Middle frontal gyrus (tissue), 1 donor: ENCODE data around the gene IPCEF1.

ENCODE experiments used
- DNase-seq: peaks from one replicate; pipeline ENCODE4 v3.0.0-alpha.2; 2015; ENCODE audit warnings: low spot score; ENCODE audit errors: extremely low spot score

Gene IPCEF1

GRCh38 chr6:154169193-154169847 lies 187.3 kb downstream of the IPCEF1 start:
- no peak for DNase-seq

DNA sequence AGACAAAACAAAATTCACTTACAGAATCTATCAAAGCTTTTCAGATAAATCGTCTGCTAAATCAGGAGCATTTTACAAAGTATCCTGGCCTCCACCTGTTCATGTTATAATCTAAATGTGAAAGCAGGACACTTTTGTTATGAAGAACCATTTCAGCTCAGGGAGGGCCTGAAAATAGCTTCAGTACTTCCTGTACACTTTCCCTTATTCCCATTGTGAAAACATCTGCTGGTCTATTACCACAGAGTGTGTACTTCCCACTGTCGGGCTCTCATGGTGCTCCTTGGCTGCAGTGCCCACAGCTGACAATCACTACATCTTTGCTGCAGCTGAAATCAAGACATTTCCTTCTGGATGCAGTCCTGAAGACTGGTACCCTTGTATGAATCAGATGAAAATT lies 189.5 kb downstream of the IPCEF1 start:
- no peak for DNase-seq

GRCh38 chr6:154166140-154166539 lies 190.5 kb downstream of the IPCEF1 start:
- DNase-seq: no peak

- no peak for DNase-seq
These were observed 191.1 kb downstream of the IPCEF1 start for GRCh38 chr6:154165478-154165877.

DNA sequence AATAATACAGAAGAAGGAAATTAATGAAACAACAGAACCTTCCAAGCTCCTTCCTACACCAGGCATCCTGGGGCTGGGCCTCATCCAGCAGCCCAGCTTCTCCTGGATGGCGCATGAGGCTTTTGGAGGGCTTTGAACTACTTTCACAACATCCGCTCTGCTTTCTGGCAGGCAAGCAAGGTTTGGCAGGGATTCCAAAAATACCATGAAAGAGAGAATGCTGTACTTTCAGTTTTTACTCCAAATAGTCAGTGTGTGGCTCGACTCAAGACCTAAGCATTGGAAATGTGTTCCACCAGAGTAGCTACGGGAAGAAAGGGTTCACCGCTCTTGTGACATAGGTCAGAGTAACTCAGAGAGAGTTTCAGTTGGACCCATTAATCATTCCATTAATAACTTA lies 192.2 kb downstream of the IPCEF1 start:
- peak; percentile 67 for DNase-seq

DNA sequence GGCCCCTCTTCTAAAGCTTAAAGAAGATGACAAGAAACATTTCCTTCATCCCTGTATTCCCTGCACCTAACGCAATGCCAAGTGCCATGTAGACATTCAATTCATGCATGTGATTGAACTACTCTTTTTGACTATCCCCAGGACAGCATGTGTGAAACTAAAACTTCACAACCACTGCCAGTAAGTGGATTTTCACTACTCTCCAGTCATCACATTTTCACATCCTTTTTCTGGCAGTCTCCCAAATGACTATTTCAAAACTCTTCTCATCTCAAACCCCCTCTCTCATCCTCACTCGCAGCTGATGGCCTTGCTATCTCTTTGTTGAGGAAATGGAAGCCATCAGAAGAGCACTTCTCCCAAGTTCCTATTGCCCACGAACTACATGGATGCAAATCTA lies 194.9 kb downstream of the IPCEF1 start:
- no peak for DNase-seq

DNA sequence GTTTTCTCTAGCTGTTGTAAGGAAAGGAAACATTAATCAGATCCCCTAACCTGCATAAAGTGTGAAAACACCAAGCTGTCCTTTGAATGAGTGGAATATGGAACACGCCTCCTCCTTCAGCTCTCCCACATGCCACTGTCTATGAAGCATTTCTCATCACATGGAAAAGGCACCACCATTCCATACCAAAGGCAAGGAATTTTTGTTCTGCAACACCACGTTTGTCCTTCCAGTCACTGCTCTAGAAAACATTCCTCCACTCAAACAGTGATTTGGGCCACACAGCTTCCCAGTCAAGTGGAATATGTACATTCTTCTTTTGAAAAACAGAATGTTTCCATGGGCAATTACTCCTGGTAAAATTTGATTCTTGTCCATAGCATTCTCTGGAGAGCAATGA lies 197.5 kb downstream of the IPCEF1 start:
- DNase-seq: no peak

DNA sequence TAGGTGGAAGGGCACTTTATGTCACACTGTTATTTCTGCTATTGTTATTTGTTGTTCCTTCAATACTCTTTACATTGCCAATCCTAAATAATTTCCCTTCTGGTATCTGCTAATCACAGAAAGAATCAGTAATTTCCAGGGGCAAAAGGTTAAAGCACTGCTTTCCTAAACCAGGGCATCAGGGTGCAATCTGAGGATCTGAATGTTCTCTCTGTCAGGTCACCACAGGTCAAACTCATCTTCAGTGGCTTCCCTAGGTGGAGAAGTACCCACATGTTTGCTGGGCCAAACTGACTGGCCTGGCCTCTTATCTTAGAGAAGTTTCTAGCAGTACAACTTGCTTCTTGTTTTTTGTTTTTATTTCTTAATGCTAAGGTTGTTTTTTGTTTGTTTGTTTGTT lies 198.9 kb downstream of the IPCEF1 start:
- DNase-seq: no peak

DNA sequence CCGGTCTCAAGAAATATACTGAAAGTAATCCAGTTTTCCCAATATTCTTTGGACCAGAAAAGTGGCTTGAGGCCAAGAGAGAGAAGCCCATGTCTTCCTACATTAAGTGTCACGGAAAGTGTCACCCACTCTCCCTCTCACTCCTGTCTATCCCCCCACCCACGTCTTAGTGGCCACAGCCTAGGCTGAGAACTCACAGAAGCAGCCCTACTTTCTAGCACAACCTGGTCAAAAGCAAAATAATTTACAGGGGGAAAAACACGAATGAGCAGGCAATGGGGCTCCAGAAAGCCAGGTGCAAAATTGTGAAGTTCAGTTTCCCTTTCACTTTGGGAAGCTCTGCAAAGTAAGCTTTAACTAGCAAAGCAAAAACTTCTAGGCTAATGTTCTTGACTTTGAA lies 199.5 kb downstream of the IPCEF1 start:
- DNase-seq: no peak

DNA sequence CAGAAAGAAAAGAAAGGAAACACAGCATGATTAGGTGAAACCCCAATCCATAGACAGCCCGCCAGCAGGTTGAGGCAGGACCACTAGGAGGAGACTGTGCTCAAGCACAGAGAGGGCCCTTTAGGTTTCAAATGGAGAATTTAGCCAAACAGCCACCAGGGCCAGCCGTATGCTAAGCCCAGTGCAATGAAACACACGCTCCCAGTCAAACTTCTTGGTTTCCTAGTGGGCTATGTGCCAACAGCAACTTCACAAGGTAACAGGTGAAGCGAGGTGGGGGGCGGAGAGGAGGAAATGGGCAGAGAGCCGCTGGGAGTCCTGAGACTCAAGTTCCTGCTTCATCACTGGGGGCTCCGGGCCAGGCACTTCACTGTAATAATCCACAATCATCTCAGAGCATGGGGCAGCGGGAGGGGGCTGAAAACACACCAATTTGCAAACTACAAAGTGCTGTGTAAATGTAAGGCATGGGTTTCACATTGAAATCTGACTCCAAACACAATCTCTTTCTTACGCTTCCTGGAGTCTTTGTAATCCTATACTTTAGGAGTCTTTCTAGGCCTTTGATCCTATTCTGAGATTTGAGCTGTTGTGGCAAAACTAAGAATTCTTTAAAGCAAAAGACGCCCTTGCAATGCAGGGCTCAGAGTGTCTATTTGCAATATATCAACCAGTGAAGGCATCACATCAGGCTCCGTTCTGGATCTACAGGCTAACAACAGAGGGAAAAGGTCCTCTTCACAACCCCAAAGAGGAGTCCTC lies 200.3 kb downstream of the IPCEF1 start:
- no peak for DNase-seq

DNA sequence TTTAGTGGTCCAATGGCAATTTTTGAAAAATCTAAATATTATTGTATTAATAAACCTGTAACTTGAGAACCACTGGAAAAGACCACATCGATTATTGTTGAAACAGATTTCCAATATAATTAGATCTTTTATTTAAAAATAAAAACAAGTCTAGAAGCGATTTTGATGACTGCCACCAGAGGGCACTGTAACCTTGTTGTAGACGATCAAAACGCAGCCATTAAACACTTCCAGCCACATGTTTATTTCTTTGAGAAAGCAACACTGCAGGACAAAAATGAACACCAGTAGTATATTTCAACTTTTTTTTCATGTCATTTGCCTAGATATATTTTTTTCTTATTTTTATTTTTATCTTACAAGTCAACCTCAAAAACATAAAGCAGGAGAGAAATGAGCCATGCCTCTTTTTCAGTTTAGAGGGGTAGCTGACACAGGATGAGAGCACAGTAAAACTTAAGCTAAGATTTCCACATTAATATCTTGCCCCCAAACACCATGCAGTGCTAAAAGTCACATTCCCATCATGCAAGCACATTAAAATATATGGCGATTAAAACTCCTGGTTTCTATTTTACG lies 202.1 kb downstream of the IPCEF1 start:
- DNase-seq: peak; percentile 64

DNA sequence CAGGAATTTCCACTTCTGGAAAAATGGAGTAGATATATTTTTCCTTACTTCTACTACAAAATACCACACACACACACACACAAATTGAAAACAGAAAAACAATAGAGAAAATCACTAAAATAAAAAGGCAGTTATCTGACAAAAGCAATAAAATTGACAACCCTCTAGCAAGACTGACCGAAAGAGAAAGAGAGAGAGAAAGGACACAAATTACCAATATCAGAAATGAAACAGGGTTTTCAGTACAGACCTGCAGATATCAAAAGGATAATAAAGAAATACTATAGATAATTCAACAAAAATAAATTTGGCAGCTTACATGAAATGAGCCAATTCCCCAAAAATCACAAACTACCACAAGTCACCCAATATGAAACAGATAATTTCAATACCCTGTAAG lies 212.8 kb downstream of the IPCEF1 start:
- DNase-seq: no peak

DNA sequence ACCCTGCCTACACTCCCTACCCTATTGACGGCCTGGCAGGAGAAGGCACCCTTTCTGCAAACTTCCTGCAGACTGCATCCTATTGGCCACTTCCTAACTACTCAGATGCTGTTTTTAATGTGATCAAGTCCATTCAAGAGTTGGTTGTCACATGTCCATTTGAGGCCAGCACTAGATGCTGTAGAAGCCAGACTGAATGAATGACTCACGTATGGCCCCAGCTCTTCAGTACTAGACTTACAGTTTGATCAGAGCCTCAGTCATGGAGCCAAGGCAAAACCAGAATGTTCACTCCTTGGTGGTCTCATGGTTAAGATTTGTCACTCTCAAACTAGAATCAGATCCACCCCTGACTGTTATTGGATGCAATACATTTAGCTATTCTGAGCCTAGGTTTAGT lies 215.9 kb downstream of the IPCEF1 start:
- no peak for DNase-seq

- DNase-seq: no peak
These were observed 216.7 kb downstream of the IPCEF1 start for GRCh38 chr6:154139892-154140291.

DNA sequence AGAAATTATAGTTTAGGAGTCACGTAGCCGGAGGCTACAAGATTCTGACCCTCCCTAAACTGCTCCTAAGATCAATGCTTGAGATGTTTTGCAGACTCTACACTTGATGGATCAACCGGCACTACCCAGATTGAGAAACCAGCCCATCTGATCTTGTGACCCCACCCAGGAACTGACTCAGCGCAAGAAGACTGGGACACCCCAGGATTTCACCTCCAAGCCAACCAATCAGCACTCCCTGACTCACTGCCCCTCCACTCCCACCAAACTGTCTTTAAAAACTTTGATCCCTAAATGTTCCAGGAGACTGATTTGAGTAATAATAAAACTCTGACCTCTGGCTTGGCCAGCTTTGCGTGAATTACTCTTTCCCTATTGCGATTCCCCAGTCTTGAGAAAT lies 217.8 kb downstream of the IPCEF1 start:
- DNase-seq: no peak

DNA sequence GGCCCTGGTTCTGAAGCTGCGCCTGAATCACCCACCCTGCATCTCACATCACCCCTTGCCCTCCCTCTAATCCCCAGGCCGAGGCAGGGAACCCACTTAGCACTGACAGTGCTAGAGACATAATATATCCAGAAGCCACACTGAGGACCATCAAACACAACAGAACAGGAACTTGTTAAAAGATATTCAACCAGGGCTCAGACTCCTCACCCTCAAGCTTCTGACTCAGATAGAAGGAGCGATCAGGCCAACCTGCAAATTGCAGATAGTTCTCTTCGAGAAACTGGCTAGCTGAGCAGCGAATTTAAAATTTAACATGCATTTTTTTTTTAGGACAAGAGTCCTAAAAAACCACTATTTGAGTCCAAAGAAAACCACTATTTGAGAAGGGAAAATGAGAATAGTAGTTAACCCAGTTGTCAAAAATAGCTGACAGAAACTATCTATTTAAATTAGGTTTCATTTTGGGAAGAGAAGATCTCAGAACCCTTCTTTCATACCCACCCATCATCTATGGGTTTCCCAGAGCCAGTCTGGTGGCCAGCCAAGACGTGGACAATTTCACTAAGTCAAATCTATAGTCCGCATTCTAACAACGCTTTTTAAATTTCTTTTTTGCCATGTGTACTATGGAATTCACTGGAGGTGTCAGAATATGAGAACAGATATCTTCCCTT lies 222.0 kb downstream of the IPCEF1 start:
- DNase-seq: no peak

GRCh38 chr6:154127657-154128056 lies 228.9 kb downstream of the IPCEF1 start:
- DNase-seq: no peak

- DNase-seq: no peak
These were observed 231.2 kb downstream of the IPCEF1 start for GRCh38 chr6:154125421-154125820.

DNA sequence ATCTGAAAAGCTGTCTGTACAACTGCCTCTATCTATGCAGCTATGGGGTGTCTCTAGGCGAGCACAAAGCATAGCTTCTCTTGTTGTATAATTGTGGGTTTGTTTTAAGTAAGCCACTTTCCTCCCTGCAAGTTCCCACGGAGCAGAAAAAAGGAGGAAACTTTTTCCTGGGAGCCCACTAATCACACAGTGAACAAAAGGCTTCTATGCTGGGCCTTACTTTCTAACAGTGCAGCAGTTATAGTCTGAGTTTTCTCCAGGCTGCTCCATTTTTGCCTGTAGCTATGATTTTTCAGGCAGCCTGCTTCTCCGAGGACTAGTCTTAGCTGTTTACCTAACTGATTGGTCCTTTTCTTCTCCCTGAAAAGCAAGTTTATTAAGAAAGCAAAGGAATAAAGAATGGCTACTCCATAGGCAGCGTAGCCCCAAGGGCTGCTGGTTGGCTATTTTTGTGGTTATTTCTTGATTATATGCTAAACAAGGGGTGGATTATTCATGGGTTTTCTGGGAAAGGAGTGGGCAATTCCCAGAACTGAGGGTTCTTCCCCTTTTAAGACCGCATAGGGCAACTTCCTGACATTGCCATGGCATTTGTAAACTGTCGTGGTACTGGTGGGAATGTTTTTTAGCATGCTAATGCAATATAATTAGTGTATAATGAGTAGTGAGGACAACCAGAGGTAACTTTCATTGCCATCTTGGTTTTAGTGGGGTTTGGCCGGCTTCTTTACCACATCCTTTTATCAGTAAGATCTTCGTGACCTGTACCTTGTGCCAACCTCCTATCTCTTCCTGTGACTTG lies 233.2 kb downstream of the IPCEF1 start:
- no peak for DNase-seq

DNA sequence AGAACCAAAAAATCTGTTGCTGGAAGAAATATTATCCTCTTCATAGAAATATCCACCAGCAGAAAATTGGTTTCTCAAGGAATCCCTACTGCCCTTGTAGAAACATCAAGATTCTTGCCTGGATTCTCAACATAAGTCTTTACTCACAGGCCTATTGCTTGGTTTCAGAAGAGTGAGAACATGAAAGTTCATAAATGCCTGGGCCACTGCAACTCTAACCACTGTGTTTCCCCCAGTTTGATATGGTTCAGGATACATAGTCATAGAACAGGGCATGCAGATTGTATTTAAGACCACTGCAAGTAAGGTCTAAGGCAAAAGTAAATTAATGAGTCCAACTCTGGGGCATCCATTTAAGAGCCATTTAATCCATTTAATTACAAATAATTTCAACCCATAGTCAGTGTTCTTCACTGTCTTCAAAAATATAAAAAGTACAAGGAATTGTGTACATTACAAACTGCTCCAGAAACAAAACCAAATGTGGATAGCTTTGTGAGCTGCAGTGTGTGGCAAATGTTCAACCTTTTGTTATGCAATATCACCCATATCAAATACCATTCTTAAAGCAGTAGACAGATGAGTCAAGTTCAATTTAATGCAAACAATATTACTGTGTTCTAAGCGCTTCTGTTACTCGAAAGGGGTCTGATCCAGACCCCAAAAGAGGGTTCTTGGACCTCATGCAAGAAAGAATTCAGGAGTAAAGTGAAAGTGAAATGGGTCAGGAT lies 234.2 kb downstream of the IPCEF1 start:
- no peak for DNase-seq

- no peak for DNase-seq
These were observed 239.1 kb downstream of the IPCEF1 start for GRCh38 chr6:154117485-154117884.
